Parathyroid adenoma (tissue), 2 donors: ENCODE results near the gene LPCAT1.

Experiments used
- H2AFZ ChIP-seq: fragments of 300-600 bp; sonication (generic); one replicate; pipeline ENCODE4 v1.7.0; 2017; ENCODE audit warnings: antibody characterized with exemption, mild to moderate bottlenecking
- H3K27ac ChIP-seq: fragments of 300-600 bp; sonication (generic); one replicate; pipeline ENCODE4 v1.7.0; 2017
- H3K27me3 ChIP-seq: fragments of 300-600 bp; sonication (generic); one replicate; pipeline ENCODE4 v1.7.0; 2017; ENCODE audit warnings: low read length; ENCODE audit not compliant: control insufficient read depth, insufficient read depth
- H3K36me3 ChIP-seq: fragments of 300-600 bp; sonication (generic); one replicate; pipeline ENCODE4 v1.7.0; 2017; ENCODE audit warnings: low read length; ENCODE audit not compliant: control insufficient read depth, insufficient read depth
- H3K4me1 ChIP-seq: fragments of 300-600 bp; sonication (generic); one replicate; pipeline ENCODE4 v1.7.0; 2017; ENCODE audit warnings: control low read depth
- H3K4me2 ChIP-seq: fragments of 300-600 bp; sonication (generic); one replicate; pipeline ENCODE4 v1.7.0; 2017; ENCODE audit warnings: low read length
- H3K4me3 ChIP-seq: fragments of 300-600 bp; sonication (generic); one replicate; pipeline ENCODE4 v1.7.0; 2017; ENCODE audit warnings: low read depth, low read length
- H3K79me2 ChIP-seq: fragments of 300-600 bp; sonication (generic); one replicate; pipeline ENCODE4 v1.7.0; 2017; ENCODE audit warnings: control low read depth
- H3K9ac ChIP-seq: fragments of 300-600 bp; sonication (generic); one replicate; pipeline ENCODE4 v1.7.0; 2017; ENCODE audit warnings: mild to moderate bottlenecking
- H3K9me3 ChIP-seq: fragments of 300-600 bp; sonication (generic); one replicate; pipeline ENCODE4 v1.7.0; 2017; ENCODE audit warnings: low read length; ENCODE audit not compliant: control insufficient read depth
- CTCF ChIP-seq: fragments of 300-600 bp; sonication (generic); IDR thresholded peaks from one replicate; pipeline ENCODE4 v1.7.0; 2017; ENCODE audit warnings: antibody characterized with exemption, mild to moderate bottlenecking
- donor health status: primary hyperparathyroidism.

LPCAT1 gene

DNA sequence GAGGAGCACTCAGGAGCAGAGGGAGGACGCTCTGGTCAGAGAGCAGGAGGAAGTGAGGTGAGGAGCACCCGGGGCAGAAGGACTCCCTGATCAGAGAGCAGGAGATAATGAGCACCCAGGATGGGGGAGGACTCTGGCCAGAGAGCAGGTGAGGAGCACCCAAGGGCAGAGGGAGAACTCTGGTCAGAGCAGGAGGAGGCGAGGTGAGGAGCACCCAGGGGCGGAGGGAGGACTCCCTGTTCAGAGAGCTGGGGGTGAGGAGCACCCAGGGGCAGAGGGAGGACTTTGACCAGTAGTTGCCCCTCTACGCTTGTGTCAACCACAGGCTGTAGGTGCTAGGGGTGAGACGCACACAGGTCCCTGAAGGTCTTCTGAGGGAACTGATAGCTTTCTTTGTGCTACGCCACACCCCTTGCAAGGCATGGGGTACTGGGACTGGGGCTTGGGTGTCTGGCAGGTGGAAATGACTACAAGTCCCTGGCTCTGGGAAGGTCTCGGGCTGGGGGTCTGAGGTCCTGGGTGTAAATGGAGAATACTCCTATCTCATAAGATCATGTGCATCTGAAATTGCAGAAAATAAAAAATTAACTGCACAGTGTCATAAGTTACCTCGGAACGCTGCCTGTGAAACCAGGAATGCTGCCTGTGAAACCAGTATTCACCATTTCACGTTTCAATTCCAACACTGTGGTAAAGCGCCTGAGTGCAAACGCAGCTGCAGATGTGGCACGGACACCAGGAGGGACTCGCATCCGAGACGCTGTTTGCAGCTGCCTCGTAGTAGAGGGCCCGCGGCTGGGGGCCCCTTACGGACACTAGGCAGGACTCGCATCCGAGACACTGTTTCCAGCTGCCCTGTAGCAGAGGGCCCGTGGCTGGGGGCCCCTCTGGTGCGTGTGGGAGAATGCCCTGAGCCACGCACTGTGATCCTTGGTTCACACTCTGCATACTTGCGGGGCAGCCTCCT lies 51.5 kb downstream of the LPCAT1 start:
- Histone ChIP-seq H3K4me2 (no peak overlapping the region), H2AFZ (no peak overlapping the region), H3K9ac (no peak overlapping the region), H3K4me3 (no peak overlapping the region), H3K79me2 (no peaks in the 10 kb centered on the region), H3K27ac (no peak overlapping the region), H3K9me3 (no peaks in the 10 kb centered on the region), H3K4me1 (no peaks in the 10 kb centered on the region), H3K27me3 (no peaks in the 10 kb centered on the region), H3K36me3 (no peaks in the 10 kb centered on the region)
- no peak for TF ChIP-seq CTCF

DNA sequence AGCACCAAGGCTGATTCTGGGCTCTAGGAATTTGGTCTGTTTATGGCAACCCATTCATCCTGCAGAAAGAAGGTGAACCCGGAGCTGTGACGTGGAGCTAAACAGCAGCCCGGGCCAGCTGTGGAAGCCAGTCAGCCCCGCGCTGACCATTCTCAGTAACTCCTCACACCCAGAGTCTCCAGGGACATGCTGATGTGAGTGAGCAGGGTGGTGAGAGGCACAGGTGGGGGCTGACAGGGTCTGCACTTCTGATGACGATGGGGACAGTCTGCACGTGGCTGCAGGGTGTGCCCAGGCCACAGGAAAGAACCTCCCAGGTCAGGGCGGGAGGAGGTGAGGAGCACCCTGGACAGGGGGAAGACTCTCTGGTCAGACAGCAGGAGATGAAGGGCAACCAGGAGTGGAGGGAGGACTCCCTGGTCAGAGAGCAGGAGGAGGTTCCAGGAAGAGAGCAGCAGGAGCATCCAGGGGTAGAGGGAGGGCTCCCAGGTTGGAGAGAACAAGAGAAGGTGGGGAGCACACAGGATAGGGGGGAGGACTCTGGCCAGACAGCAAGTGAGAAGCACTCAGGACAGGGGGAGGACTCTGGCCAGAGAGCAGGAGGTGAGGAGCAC lies 52.4 kb downstream of the LPCAT1 start:
- no peaks in the 10 kb centered on the region for H3K36me3 ChIP-seq
- H3K4me1 ChIP-seq: no peaks in the 10 kb centered on the region
- no peak for TF ChIP-seq CTCF
- no peak overlapping the region for H2AFZ ChIP-seq
- H3K4me3 ChIP-seq: no peak overlapping the region
- no peak overlapping the region for H3K27ac ChIP-seq
- H3K9me3 ChIP-seq: no peaks in the 10 kb centered on the region
- H3K79me2 ChIP-seq: no peaks in the 10 kb centered on the region
- no peaks in the 10 kb centered on the region for H3K27me3 ChIP-seq
- H3K4me2 ChIP-seq: no peak overlapping the region
- H3K9ac ChIP-seq: no peak overlapping the region

GRCh38 chr5:1470762-1471211 lies 53.0 kb downstream of the LPCAT1 start:
- TF ChIP-seq CTCF: no peak
- Histone ChIP-seq H2AFZ (no peak overlapping the region), H3K4me2 (no peak overlapping the region), H3K4me3 (no peak overlapping the region), H3K36me3 (no peaks in the 10 kb centered on the region), H3K27ac (no peak overlapping the region), H3K9ac (no peak overlapping the region), H3K27me3 (no peaks in the 10 kb centered on the region), H3K4me1 (no peaks in the 10 kb centered on the region), H3K79me2 (no peaks in the 10 kb centered on the region), H3K9me3 (no peaks in the 10 kb centered on the region)

DNA sequence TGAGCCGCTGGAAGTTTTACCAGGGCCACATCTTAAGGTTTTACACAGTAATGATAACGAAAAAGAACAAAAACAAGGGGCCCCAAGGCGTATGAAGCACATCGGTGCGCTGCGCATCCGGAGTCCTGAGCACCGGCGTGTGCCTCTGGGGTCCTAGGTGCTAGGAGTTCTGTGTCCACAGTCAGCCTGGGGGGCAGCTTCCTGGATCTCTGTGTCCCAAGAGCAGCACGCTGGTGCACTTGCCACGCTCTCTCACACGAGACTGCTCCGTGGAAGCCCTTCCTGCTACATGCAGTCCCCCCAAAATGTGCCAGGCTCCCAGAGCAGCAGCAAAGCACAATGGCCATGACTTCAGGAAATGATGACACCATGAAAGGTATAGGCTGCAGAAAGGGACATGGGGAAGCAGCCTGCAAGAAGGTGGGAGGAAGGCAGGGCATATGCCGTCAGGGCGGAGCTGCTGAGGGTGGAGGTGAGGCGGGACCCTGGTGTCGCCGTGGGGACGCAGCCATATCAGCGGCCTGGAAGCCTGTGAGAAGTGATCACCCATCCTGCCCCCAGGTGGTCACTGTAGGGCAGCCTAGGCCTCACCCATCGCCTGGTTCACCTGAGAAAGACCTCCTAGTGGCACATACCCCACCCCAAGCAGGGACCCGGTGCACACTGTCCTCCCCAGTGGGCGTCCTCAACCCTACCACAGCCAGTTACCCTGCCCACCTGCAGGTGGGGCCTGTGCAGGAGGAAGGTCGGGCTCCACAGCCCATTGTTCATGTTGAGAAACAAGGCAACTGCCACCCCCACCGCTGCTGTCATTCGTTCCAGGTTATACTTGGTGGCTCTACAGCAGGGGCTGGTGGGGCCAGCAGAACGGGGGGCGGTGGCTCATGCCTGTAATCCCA lies 54.9 kb downstream of the LPCAT1 start:
- H3K36me3 ChIP-seq: no peaks in the 10 kb centered on the region
- H3K4me3 ChIP-seq: no peak overlapping the region
- H3K9ac ChIP-seq: no peak overlapping the region
- H3K27me3 ChIP-seq: no peaks in the 10 kb centered on the region
- no peaks in the 10 kb centered on the region for H3K79me2 ChIP-seq
- H3K9me3 ChIP-seq: no peaks in the 10 kb centered on the region
- H2AFZ ChIP-seq: no peak overlapping the region
- no peak for TF ChIP-seq CTCF
- H3K4me2 ChIP-seq: no peak overlapping the region
- H3K27ac ChIP-seq: no peak overlapping the region
- H3K4me1 ChIP-seq: no peaks in the 10 kb centered on the region
